A673 (cell line): ENCODE results near the gene SRPRA. TPM values are rescaled to one million over a fixed set of nuclear protein-coding genes. Genes with fewer than 3 reads are reported as not detected.

Experiments used
- BruUV-seq: library from RNA; stranded (reverse); fragments of 400-500 nt; replicated peaks from 2 replicates; lab custom pipeline; 2021; lab: Mats Ljungman, UMichigan
- CTCF ChIA-PET: fragments of 300-600 bp; sonication (Branson Sonifier 250); formaldehyde crosslinking; loops from one replicate; lab custom pipeline; 2022; ENCODE audit warnings: antibody characterized with exemption; lab: Charles Lee
- POLR2A ChIA-PET: fragments of 300-600 bp; sonication (Branson Sonifier 250); formaldehyde crosslinking; loops from one replicate; lab custom pipeline; 2022; ENCODE audit warnings: antibody characterized with exemption; ENCODE audit not compliant: low non-redundant PET; lab: Charles Lee
- DNase-seq: peaks from one replicate; pipeline ENCODE4 v3.0.0-alpha.2; 2015; ENCODE audit warnings: low spot score
- H3K27ac ChIP-seq: fragments of 200-600 bp; sonication (generic); 2 replicates; pipeline ENCODE4 v1.5.1; 2016; ENCODE audit warnings: mixed run types, low read depth, mild to moderate bottlenecking, mixed read lengths, antibody characterized with exemption, low read length; ENCODE audit not compliant: poor library complexity, severe bottlenecking
- H3K27me3 ChIP-seq: fragments of 200-600 bp; sonication (generic); replicated peaks from 2 replicates; pipeline ENCODE4 v1.6.1; 2017; ENCODE audit warnings: mixed run types, low read depth, mild to moderate bottlenecking, mixed read lengths, antibody characterized with exemption, low read length; ENCODE audit not compliant: insufficient read depth, poor library complexity
- H3K36me3 ChIP-seq: fragments of 200-600 bp; sonication (generic); 2 replicates; pipeline ENCODE4 v1.6.1; 2016; ENCODE audit warnings: mixed run types, mild to moderate bottlenecking, mixed read lengths, antibody characterized with exemption, low read length; ENCODE audit not compliant: insufficient read depth, poor library complexity, severe bottlenecking
- H3K4me1 ChIP-seq: fragments of 200-600 bp; sonication (generic); 2 replicates; pipeline ENCODE4 v1.6.1; 2017; ENCODE audit warnings: mixed run types, mild to moderate bottlenecking, mixed read lengths, antibody characterized with exemption, low read length; ENCODE audit not compliant: insufficient read depth, poor library complexity, severe bottlenecking
- H3K4me3 ChIP-seq: fragments of 200-600 bp; sonication (generic); 2 replicates; pipeline ENCODE4 v1.5.1; 2016; ENCODE audit warnings: low read depth, mixed run types, mild to moderate bottlenecking, mixed read lengths, low read length; ENCODE audit not compliant: poor library complexity, severe bottlenecking
- H3K9me3 ChIP-seq: fragments of 200-600 bp; sonication (generic); 2 replicates; pipeline ENCODE4 v1.6.1; 2016; ENCODE audit warnings: mixed run types, low read depth, mild to moderate bottlenecking, mixed read lengths, antibody characterized with exemption, low read length; ENCODE audit not compliant: poor library complexity, severe bottlenecking
- EZH2 ChIP-seq: fragments of 200-600 bp; sonication (generic); IDR thresholded peaks from 2 replicates; pipeline ENCODE4 v1.6.1; 2017; ENCODE audit warnings: borderline replicate concordance, low read depth, mild to moderate bottlenecking, mixed read lengths, antibody characterized with exemption, low read length; ENCODE audit not compliant: poor library complexity, severe bottlenecking
- intact Hi-C: fragments of 100-400 bp; cut with micrococcal nuclease; formaldehyde crosslinking; loops from one replicate; pipeline ENCODE4 v1.10.0; 2022; ENCODE audit not compliant: unreplicated experiment
- total RNA-seq: library from RNA; stranded (reverse); gene quantifications from 2 replicates; pipeline ENCODE4 v1.2.3, GENCODE V29; 2021
- TF ChIP-seq, protein P1 (sequence below): fragments of 300-800, 200-600 bp; sonication (generic); conservative IDR thresholded peaks from 2 replicates; pipeline ENCODE4 v1.5.1; 2017; ENCODE audit warnings: low read depth, mild to moderate bottlenecking, antibody characterized with exemption, low read length, moderate library complexity, mixed read lengths

The SRPRA gene
- total RNA-seq, 1 experiment from 2014 or later: 136 TPM

DNA sequence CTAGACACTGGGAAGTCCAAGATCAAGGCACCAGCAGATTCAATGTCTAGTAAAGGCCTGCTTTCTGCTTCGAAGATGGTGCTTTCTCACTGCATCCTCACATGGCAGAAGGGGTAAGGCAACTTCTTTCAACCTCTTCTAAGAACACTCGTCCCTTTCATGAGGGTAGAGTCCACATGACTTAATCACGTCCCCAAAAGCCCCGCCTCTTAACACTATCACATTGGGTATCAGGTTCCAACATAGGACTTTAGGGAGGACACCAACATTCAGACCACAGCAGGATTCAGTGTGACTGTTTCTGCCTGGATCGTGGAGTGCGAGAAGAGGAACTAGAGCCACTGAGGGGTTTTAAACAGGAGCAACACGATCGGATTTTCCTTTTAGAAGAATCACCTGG lies 10.5 kb upstream of the SRPRA start:
- CTCF ChIA-PET: no interaction called here
- Histone ChIP-seq H3K4me3 (no peak overlapping the region), H3K36me3 (peaks cover 9% of the 10 kb centered on the region), H3K4me1 (peaks cover 8% of the 10 kb centered on the region), H3K9me3 (no peaks in the 10 kb centered on the region), H3K27me3 (no peaks in the 10 kb centered on the region), H3K27ac (no peak overlapping the region)
- no peak for DNase-seq
- no peak for TF ChIP-seq EZH2
- TF ChIP-seq, protein P1, sequence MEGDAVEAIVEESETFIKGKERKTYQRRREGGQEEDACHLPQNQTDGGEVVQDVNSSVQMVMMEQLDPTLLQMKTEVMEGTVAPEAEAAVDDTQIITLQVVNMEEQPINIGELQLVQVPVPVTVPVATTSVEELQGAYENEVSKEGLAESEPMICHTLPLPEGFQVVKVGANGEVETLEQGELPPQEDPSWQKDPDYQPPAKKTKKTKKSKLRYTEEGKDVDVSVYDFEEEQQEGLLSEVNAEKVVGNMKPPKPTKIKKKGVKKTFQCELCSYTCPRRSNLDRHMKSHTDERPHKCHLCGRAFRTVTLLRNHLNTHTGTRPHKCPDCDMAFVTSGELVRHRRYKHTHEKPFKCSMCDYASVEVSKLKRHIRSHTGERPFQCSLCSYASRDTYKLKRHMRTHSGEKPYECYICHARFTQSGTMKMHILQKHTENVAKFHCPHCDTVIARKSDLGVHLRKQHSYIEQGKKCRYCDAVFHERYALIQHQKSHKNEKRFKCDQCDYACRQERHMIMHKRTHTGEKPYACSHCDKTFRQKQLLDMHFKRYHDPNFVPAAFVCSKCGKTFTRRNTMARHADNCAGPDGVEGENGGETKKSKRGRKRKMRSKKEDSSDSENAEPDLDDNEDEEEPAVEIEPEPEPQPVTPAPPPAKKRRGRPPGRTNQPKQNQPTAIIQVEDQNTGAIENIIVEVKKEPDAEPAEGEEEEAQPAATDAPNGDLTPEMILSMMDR: no peak
- POLR2A ChIA-PET: no interaction called here
- BruUV-seq: no TSS peak
- intact Hi-C loops: no loop called here

DNA sequence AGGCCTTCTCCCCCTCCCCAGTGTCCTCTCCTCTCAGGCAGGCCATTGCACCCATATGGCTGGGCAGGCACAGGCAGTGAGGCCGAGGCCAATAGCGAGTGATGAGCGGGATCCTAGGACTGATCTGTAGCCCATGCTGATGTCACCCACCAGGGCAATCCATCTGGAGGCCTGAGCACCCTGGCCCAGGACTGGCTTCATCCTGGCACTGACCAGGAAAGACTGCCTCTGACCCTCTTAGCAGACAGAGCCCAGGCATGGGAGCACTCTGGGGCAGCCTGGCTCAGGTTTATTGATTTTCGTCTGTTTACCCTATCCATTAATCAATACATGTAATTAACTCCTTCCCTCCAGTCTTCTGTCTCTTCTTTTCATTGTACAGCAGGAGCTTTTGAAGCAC lies 9.1 kb upstream of the SRPRA start:
- intact Hi-C loops: no loop called here
- no peak overlapping the region for H3K4me3 ChIP-seq
- peaks cover 21% of the 10 kb centered on the region for H3K36me3 ChIP-seq
- no peaks in the 10 kb centered on the region for H3K27me3 ChIP-seq
- no TSS peak for BruUV-seq
- DNase-seq: no peak
- ChIA-PET CTCF (no interaction called here), POLR2A (no interaction called here)
- no peaks in the 10 kb centered on the region for H3K4me1 ChIP-seq
- TF ChIP-seq, protein P1: no peak
- no peak for TF ChIP-seq EZH2
- H3K27ac ChIP-seq: no peak overlapping the region
- no peaks in the 10 kb centered on the region for H3K9me3 ChIP-seq

DNA sequence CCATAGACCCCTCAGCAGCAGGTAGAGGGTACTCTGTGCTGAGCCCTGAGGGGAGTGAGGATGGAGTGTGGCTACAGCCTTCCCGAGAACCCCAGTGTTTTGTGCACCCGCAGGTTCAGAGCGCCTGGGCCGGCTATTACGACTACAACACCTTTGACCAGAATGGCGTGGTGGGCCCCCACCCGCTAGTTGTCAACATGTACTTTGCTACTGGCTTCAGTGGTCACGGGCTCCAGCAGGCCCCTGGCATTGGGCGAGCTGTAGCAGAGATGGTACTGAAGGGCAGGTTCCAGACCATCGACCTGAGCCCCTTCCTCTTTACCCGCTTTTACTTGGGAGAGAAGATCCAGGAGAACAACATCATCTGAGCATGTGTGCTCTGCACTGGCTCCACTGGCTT lies 8.6 kb upstream of the SRPRA start:
- BruUV-seq: no TSS peak
- H3K27me3 ChIP-seq: no peaks in the 10 kb centered on the region
- ChIA-PET POLR2A (interaction anchor here (0.6 kb wide), 1 partner anchor 38 kb away, joined by 14 read pairs; no protein-coding TSS in a partner anchor), CTCF (no interaction called here)
- no peaks in the 10 kb centered on the region for H3K4me1 ChIP-seq
- intact Hi-C loops: no loop called here
- H3K9me3 ChIP-seq: no peaks in the 10 kb centered on the region
- no peak overlapping the region for H3K27ac ChIP-seq
- no peak overlapping the region for H3K4me3 ChIP-seq
- TF ChIP-seq EZH2: no peak
- TF ChIP-seq, protein P1: no peak
- peaks cover 23% of the 10 kb centered on the region for H3K36me3 ChIP-seq
- DNase-seq: no peak
